MM.1S (cell line): ENCODE data around the gene ADD1.

Source experiments
- EZH2 ChIP-seq: fragments of 300-600 bp; sonication (generic); optimal IDR thresholded peaks from 2 replicates; pipeline ENCODE3; 2017; ENCODE audit warnings: low read depth, mild to moderate bottlenecking, antibody characterized with exemption, low read length, mixed read lengths
- TF ChIP-seq, protein P1 (sequence below): fragments of 300-600 bp; sonication (generic); IDR thresholded peaks from 2 replicates; pipeline ENCODE4 v1.5.1; 2016; ENCODE audit warnings: antibody characterized with exemption, low read length, mixed read lengths

DNA sequence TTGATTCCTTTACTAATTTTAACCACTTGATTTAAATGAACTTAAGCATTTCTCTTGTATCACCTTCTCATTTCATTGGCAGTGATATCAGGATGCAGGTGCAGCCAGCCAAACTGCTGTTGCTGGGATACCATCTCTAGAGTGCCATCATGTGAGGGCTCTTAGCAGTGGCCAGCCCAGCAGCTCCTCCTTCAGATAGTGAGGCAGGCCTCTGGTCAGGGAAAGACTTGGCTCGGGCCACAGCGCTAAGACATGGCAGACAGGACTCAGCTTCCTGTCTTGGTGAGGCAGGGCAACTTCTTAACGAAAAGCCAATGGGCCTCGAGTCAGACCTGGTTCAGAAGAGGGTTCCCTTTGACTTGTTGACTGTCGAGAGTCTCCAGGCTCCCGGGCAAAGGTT is 69.5 kb downstream of the ADD1 start:
- TF ChIP-seq, protein P1, sequence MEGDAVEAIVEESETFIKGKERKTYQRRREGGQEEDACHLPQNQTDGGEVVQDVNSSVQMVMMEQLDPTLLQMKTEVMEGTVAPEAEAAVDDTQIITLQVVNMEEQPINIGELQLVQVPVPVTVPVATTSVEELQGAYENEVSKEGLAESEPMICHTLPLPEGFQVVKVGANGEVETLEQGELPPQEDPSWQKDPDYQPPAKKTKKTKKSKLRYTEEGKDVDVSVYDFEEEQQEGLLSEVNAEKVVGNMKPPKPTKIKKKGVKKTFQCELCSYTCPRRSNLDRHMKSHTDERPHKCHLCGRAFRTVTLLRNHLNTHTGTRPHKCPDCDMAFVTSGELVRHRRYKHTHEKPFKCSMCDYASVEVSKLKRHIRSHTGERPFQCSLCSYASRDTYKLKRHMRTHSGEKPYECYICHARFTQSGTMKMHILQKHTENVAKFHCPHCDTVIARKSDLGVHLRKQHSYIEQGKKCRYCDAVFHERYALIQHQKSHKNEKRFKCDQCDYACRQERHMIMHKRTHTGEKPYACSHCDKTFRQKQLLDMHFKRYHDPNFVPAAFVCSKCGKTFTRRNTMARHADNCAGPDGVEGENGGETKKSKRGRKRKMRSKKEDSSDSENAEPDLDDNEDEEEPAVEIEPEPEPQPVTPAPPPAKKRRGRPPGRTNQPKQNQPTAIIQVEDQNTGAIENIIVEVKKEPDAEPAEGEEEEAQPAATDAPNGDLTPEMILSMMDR = no peak
- no peak for TF ChIP-seq EZH2
